Neuron (in vitro differentiated cells): ENCODE measurements around the gene SLX9.
"Not testable (repeated sequence)": the region's sequence is repeated elsewhere in the genome, so short reads cannot be mapped to it uniquely, and the experiment has no call there.

ENCODE experiments used
- H2AFZ ChIP-seq: one replicate; pipeline ENCODE4 v1.6.1; 2013; ENCODE audit warnings: low read depth, mild to moderate bottlenecking, inconsistent platforms, low read length, moderate library complexity
- H3K27me3 ChIP-seq: one replicate; pipeline ENCODE4 v1.6.1; 2013; ENCODE audit warnings: low read length; ENCODE audit not compliant: insufficient read depth
- H3K36me3 ChIP-seq: one replicate; pipeline ENCODE4 v1.6.1; 2013; ENCODE audit warnings: low read length; ENCODE audit not compliant: insufficient read depth
- H3K4me1 ChIP-seq: one replicate; pipeline ENCODE4 v1.6.1; 2013; ENCODE audit warnings: low read length; ENCODE audit not compliant: insufficient read depth
- H3K4me3 ChIP-seq: 2 replicates; pipeline ENCODE4 v1.5.1; 2013; ENCODE audit warnings: mild to moderate bottlenecking, low read length, moderate library complexity
- H3K9me3 ChIP-seq: one replicate; pipeline ENCODE4 v1.6.1; 2013; ENCODE audit warnings: low read length

Gene SLX9

DNA sequence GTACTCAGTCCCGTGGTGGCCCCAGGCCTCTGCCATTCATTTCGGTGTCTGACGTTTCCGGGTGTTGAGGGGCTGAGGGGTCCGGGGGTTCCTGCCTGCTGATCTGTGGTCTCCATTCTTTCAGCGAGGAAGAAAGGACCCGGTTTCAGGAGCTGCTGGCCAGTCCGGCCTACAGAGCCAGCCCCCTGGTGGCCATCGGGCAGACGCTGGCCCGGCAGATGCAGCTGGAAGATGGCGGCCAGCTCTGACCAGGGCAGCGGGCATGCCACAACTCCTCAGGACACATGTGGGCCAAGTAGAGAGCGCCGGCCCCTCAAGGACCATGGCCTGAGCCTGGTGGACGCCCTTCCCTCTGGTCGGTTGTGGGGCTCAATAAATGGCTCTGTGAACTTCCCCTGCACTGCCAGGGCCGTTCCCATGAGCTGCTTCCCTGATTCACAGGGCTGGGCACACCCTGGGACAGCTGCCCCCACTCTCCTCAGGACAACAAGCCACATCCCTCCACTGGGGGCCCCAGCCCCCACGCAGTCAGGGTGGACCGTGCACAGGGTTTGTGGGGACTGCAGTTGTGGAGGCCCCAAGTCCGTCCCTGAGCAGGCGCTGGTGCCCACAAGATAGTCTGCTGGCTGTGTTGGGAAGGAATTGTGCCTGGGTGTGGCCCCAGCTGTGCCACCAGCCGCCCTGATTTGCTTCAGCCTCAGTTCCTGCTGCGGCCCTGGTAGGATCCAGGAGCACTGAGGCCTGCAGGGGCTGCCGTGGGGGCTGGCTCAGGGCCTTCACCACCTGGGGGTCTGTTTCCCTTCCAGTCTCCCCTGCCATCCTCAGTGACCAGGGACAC lies 36.9 kb downstream of the SLX9 start:
- not testable (repeated sequence) for H2AFZ ChIP-seq, H3K27me3 ChIP-seq, H3K9me3 ChIP-seq, H3K4me1 ChIP-seq, H3K4me3 ChIP-seq
- H3K36me3 ChIP-seq: peaks cover 20% of the 10 kb centered on the region

DNA sequence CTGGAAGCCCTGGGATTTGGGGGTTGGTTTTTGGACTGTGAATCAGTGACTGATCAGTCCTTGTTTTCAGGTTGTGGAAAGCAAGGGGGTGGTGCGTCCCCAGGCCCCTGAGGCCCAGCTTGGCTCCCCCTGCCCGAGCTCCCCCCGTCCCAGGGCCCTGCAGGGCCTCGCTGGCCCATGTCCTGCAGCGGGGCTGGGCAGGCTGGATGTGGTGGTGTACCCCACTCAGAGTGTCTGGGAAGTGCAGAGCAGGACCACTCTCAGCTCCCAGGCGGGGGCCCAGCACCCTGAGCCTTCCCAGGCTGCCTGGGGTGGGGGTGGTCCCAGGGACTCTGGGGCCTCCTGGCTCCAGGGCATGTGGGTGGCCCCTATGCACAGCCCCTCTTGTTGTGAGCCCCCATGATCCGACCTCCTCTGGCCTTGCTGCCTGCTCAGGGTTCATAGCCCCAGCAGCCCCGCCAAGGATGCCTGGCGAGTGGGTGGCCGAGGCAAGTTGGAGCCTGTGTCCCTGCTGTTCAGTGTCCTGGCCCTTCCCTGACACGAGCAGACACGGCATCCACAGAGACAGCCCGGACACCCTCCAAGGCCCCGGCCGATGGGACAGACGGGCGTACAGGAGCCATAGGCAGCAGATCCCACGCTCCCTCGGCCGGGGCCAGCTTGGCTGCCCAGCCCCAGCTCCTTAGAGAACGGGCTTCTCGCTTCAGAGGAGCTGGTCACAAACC lies 37.9 kb downstream of the SLX9 start:
- no peaks in the 10 kb centered on the region for H3K9me3 ChIP-seq
- H3K4me3 ChIP-seq: no peak overlapping the region
- H3K4me1 ChIP-seq: no peaks in the 10 kb centered on the region
- no peak overlapping the region for H2AFZ ChIP-seq
- H3K27me3 ChIP-seq: no peaks in the 10 kb centered on the region
- H3K36me3 ChIP-seq: peaks cover 16% of the 10 kb centered on the region

GRCh38 chr21:44979687-44980561 lies 40.1 kb downstream of the SLX9 start:
- no peak overlapping the region for H2AFZ ChIP-seq
- H3K4me1 ChIP-seq: peaks cover 5% of the 10 kb centered on the region
- no peaks in the 10 kb centered on the region for H3K27me3 ChIP-seq
- peaks cover 6% of the 10 kb centered on the region for H3K36me3 ChIP-seq
- no peaks in the 10 kb centered on the region for H3K9me3 ChIP-seq
- H3K4me3 ChIP-seq: no peak overlapping the region

DNA sequence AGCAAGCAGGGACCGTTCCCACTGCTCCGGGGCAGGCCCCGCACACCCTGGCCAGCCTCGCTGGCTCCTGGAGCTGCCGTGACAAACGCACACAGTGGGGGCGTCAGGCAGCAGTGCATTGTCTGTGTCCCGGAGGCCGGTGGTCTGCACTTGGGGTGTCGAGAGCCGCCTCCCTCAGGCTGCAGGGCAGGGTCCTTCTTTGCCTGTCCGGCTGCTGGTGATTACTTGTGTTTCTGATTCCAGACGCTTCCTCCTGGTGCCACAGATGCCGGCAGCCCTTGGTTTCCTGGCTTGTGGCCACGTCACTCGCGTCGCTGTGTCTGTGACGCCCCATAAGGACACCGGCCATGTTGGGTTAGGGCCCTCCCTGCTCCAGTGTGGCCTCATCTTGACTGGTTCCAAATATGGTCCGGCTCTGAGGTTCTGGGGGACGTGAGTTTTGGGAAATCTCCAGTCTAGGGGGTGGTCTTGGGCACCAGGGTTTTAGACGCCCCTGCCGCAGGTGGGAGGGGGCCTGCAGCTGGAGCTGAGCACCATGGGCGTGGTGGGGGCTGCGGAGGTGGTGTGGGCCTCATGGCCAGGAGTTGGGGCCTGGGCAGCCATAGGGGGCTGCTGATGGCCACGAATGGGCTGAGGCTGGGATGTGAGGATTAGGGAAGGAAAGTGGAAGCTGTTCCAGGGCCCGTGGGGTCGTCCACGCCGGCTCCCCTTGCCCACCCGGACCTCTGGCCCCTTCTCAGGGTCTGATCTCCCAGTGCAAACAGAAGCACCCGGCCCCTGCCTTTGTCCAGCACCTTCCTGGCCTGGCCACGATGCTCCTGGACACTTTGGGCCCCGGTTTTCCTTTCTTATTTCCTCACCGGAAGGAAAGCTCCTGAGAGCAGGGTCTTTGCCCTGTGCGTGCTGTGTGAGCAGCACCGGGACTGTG lies 41.0 kb downstream of the SLX9 start:
- peaks cover 5% of the 10 kb centered on the region for H3K4me1 ChIP-seq
- no peak overlapping the region for H3K4me3 ChIP-seq
- peaks cover 2% of the 10 kb centered on the region for H3K27me3 ChIP-seq
- no peaks in the 10 kb centered on the region for H3K36me3 ChIP-seq
- H3K9me3 ChIP-seq: no peaks in the 10 kb centered on the region
- no peak overlapping the region for H2AFZ ChIP-seq

DNA sequence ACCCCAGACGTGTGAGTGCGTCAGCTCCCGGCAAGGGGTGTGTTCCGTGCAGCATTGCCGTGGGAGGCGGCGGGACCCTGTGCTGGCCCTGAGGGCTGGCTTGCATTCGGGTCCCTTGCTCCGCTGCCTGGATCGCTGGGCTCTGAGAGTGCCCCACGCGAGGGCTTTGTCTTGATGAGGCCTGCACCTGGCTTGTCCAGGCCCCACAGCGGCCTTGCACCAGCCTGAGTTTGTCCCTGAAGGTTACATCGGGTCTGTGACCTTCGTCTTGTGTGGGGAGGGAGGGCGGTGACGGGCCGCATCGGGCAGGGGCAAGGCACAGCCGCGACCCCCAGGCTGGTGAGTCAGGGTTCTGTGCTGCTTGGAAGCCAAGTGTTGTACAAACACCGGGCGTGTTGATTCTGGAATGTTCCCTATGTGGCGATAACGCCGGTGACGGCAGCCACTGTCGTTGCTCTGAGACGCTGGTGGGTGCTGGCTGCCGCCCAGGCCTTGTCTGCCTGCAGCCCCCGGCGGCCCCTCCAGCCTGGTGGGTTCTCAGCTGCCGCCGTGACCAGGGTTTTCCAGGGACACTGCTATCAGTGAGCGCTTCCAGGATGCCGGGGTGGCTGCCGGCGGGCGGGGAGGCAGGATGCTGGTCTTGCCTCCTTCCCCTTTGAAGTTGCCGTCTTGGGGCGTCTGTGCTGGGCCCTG lies 42.9 kb downstream of the SLX9 start:
- Histone ChIP-seq H2AFZ (no peak overlapping the region), H3K9me3 (no peaks in the 10 kb centered on the region), H3K4me1 (peaks cover 5% of the 10 kb centered on the region), H3K36me3 (no peaks in the 10 kb centered on the region), H3K27me3 (peaks cover 11% of the 10 kb centered on the region), H3K4me3 (no peak overlapping the region)

GRCh38 chr21:44983421-44984206 lies 43.8 kb downstream of the SLX9 start:
- Histone ChIP-seq H3K4me1 (peaks cover 5% of the 10 kb centered on the region), H3K4me3 (no peak overlapping the region), H3K9me3 (no peaks in the 10 kb centered on the region), H3K27me3 (peaks cover 13% of the 10 kb centered on the region), H3K36me3 (no peaks in the 10 kb centered on the region), H2AFZ (no peak overlapping the region)

DNA sequence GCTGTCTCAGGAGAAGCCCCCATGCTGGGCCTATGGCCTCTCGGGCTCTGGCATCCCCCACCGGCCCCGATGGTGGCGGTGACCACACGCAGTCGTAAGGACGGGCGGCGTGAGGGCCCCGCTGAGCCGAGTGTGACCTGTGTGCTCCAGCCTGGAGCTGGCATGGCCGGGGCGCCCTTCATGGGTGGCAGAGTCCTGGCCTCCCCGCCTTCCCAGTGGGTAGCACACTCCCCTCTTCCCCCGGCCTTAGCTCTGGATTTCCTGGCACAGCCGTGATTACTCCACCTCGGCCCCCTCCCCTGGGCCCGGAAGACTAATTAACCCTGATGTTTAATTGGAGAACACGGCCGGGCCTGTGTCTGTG lies 44.6 kb downstream of the SLX9 start:
- H3K4me1 ChIP-seq: peaks cover 13% of the 10 kb centered on the region
- H3K4me3 ChIP-seq: no peak overlapping the region
- H3K27me3 ChIP-seq: peaks cover 13% of the 10 kb centered on the region
- no peaks in the 10 kb centered on the region for H3K9me3 ChIP-seq
- no peaks in the 10 kb centered on the region for H3K36me3 ChIP-seq
- H2AFZ ChIP-seq: no peak overlapping the region

DNA sequence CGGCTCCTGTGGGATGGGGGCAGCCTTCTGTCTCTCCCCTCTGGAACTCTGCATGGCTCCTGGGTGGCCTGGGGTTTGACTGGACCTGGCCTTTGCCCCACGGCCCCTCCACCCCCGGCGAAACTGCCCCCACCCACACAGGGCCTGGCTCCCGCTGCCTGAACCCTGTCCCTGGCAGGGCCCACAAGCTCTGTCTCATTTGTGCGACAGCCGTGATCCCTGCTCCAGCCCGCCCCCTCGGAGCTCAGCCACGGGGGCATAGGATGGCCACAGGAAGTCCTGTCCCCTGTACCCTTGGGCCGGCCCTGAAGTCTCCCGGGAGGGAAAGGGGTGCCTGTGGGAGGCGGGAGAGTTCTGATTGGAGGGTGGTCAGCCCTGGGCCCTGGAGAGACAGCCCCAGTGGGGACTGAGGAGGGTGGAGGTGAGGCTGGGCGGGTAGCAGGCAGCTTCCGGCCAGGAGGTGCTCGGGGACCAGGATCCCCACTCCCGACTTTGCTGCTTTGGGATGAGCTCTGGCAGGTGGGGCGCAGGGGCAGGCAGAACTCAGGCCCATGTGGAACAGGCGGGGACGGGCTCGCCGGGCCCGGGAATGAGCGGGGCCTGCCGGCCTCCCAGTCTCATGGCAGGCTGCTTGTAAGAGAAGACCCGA lies 45.1 kb downstream of the SLX9 start:
- H3K9me3 ChIP-seq: no peaks in the 10 kb centered on the region
- no peak overlapping the region for H2AFZ ChIP-seq
- no peaks in the 10 kb centered on the region for H3K36me3 ChIP-seq
- no peak overlapping the region for H3K4me3 ChIP-seq
- H3K27me3 ChIP-seq: peaks cover 14% of the 10 kb centered on the region
- peaks cover 14% of the 10 kb centered on the region for H3K4me1 ChIP-seq

- H3K4me1 ChIP-seq: peaks cover 14% of the 10 kb centered on the region
- H2AFZ ChIP-seq: no peak overlapping the region
- H3K9me3 ChIP-seq: no peaks in the 10 kb centered on the region
These were observed 45.9 kb downstream of the SLX9 start for GRCh38 chr21:44985441-44986401.

GRCh38 chr21:44986471-44987291 lies 46.9 kb downstream of the SLX9 start:
- Histone ChIP-seq H3K4me1 (peaks cover 14% of the 10 kb centered on the region), H3K27me3 (peaks cover 17% of the 10 kb centered on the region), H3K9me3 (no peaks in the 10 kb centered on the region), H3K4me3 (no peak overlapping the region), H3K36me3 (no peaks in the 10 kb centered on the region), H2AFZ (no peak overlapping the region)

More at GRCh38 chr21:44985441-44986401, 45.9 kb downstream of the SLX9 start:
- no peak overlapping the region for H3K4me3 ChIP-seq
- peaks cover 17% of the 10 kb centered on the region for H3K27me3 ChIP-seq
- H3K36me3 ChIP-seq: no peaks in the 10 kb centered on the region
